GM21381 (cell line): ENCODE data around the gene DAPK2.

Source experiments
- ATAC-seq: cut with Tn5 transposase; IDR thresholded peaks from one replicate; pipeline ENCODE4 v1.9.1; 2021; ENCODE audit warnings: mild to moderate bottlenecking, moderate library complexity; ENCODE audit not compliant: unreplicated experiment

The DAPK2 gene

DNA sequence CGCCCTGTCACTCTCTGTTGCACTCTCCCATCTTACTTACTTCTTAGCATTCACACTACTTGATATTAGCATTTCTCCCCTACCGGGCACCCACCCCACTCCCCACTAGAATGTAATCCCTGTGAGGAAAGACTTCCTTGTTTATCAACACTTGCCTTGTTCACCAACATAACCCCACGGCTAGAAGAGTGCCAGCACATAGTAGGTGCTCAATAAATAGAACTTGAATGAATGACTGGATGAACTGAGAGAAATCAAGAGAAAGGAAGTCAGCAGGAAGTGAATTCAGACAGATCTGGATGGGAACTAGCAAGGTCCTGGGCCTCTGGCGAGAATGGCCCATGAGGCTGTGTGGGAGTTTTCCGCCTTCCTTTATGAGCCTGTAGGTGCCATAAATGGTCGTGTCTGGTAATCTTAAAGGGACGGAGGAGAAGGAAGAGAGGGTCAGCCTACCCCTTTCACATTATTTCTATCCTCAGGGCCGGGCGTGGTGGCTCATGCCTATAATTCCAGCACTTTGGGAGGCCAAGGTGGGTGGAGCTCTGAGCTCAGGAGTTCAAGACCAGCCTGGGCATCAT lies 170.1 kb downstream of the DAPK2 start:
- ATAC-seq, result no peak

- ATAC-seq, result no peak
These were observed 171.7 kb downstream of the DAPK2 start for GRCh38 chr15:63874616-63875015.

- ATAC-seq, result no peak
These were observed 173.3 kb downstream of the DAPK2 start for GRCh38 chr15:63872759-63873510.

GRCh38 chr15:63870487-63871209 lies 175.6 kb downstream of the DAPK2 start:
- no peak for ATAC-seq

- ATAC-seq, result no peak
These were observed 176.3 kb downstream of the DAPK2 start for GRCh38 chr15:63870043-63870394.

GRCh38 chr15:63869371-63870042 lies 176.8 kb downstream of the DAPK2 start:
- no peak for ATAC-seq

GRCh38 chr15:63864186-63864585 lies 182.1 kb downstream of the DAPK2 start:
- no peak for ATAC-seq

GRCh38 chr15:63861946-63862517 lies 184.3 kb downstream of the DAPK2 start:
- ATAC-seq, result no peak

- no peak for ATAC-seq
These were observed 185.7 kb downstream of the DAPK2 start for GRCh38 chr15:63860555-63860954.

DNA sequence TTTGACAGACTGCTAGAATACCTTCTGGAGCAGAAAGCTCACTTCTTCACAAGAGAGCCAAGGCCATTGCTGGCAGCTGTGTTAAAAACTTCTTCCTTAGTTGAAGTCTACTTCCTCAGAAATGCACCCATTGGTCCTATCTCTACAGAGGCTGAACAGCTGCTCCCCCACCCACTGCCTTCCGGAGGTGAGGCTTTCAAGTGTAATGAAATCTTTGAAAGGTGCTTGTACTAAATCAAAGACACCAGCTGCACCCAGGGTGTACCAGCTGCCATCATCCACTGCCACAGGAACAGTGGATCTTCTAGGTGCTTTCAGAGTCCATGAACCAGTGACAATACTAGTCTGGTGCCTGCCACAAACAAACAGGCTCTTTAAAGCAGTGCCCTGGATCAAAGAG lies 186.1 kb downstream of the DAPK2 start:
- ATAC-seq, result no peak

GRCh38 chr15:63858881-63859280 lies 187.4 kb downstream of the DAPK2 start:
- no peak for ATAC-seq

DNA sequence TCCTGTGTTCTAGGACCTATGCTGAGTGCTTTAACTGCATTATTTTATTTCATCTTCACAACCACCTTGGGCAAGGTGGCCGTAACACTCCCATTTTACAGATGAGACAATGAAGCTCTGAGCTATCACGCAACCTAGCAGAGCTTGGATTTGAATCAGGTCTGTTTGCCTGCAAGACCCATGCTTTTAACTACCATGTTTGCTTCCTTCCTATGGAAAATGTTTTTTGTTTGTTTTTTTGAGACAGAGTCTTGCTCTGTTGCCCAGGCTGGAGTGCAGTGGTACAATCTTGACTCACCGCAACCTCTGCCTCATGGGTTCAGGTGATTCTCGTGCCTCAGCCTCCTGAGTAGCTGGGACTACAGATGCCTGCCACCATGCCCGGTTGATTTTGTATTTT lies 187.8 kb downstream of the DAPK2 start:
- ATAC-seq, result no peak

DNA sequence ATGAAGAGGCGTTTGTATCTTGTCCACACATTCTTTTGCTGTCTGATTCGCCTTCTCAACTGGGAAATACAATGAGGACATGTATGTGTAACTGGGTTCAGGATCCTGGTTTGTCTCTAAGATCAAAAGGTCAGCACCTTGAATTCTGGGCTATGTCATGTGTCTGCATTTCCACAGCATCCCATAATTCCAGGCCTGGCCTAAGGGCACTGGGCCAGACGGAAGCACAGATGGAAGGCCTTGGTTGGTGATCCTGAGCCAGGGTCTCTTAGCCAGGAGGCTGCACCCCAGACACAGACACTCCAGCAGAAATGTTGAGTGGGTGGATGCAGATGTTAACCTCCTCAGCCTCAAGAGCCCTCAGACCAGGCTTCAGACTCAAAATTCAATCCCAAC lies 188.8 kb downstream of the DAPK2 start:
- ATAC-seq, result no peak
